ENCODE measurements around the gene LRRC32.

LRRC32 gene

GRCh38 chr11:76704171-76704948 is 33.8 kb upstream of the LRRC32 start:
- Histone ChIP-seq H3K4me1 (ENCODE audit: insufficient read depth, poor library complexity, severe bottlenecking) (no peaks in the 10 kb centered on the region), H3K27ac (ENCODE audit: poor library complexity, severe bottlenecking) (no peak overlapping the region), H3K9me3 (ENCODE audit: severe bottlenecking) (no peaks in the 10 kb centered on the region), H3K27me3 (ENCODE audit: insufficient read depth, poor library complexity, severe bottlenecking) (no peaks in the 10 kb centered on the region), H3K4me3 (ENCODE audit: severe bottlenecking) (no peak overlapping the region), H3K36me3 (ENCODE audit: low read depth) (no peaks in the 10 kb centered on the region)
- DNase-seq (ENCODE audit: low spot score) = no peak
- no peak for ATAC-seq (ENCODE audit: low read depth)
- TF ChIP-seq CTCF (IDR thresholded peaks at IDR 0.05; ENCODE audit: poor library complexity, severe bottlenecking) = no peak

- Histone ChIP-seq H3K4me3 (ENCODE audit: severe bottlenecking) (no peak overlapping the region), H3K4me1 (ENCODE audit: insufficient read depth, poor library complexity, severe bottlenecking) (no peaks in the 10 kb centered on the region), H3K27ac (ENCODE audit: poor library complexity, severe bottlenecking) (no peak overlapping the region), H3K27me3 (ENCODE audit: insufficient read depth, poor library complexity, severe bottlenecking) (no peaks in the 10 kb centered on the region), H3K9me3 (ENCODE audit: severe bottlenecking) (no peaks in the 10 kb centered on the region), H3K36me3 (ENCODE audit: low read depth) (no peaks in the 10 kb centered on the region)
- TF ChIP-seq CTCF (IDR thresholded peaks at IDR 0.05; ENCODE audit: poor library complexity, severe bottlenecking) = no peak
- ATAC-seq (ENCODE audit: low read depth) = no peak
- no peak for DNase-seq (ENCODE audit: low spot score)
These were observed 33.2 kb upstream of the LRRC32 start for GRCh38 chr11:76703707-76704106.

GRCh38 chr11:76702336-76703128 is 32.0 kb upstream of the LRRC32 start:
- H3K36me3 ChIP-seq (ENCODE audit: low read depth) = no peaks in the 10 kb centered on the region
- TF ChIP-seq CTCF (IDR thresholded peaks at IDR 0.05; ENCODE audit: poor library complexity, severe bottlenecking) = no peak
- no peaks in the 10 kb centered on the region for H3K9me3 ChIP-seq (ENCODE audit: severe bottlenecking)
- H3K27me3 ChIP-seq (ENCODE audit: insufficient read depth, poor library complexity, severe bottlenecking) = no peaks in the 10 kb centered on the region
- DNase-seq (ENCODE audit: low spot score) = no peak
- no peak overlapping the region for H3K4me3 ChIP-seq (ENCODE audit: severe bottlenecking)
- H3K27ac ChIP-seq (ENCODE audit: poor library complexity, severe bottlenecking) = no peak overlapping the region
- ATAC-seq (ENCODE audit: low read depth) = no peak
- no peaks in the 10 kb centered on the region for H3K4me1 ChIP-seq (ENCODE audit: insufficient read depth, poor library complexity, severe bottlenecking)

- no peak for TF ChIP-seq CTCF (IDR thresholded peaks at IDR 0.05; ENCODE audit: poor library complexity, severe bottlenecking)
- Histone ChIP-seq H3K27ac (ENCODE audit: poor library complexity, severe bottlenecking) (no peak overlapping the region), H3K4me1 (ENCODE audit: insufficient read depth, poor library complexity, severe bottlenecking) (no peaks in the 10 kb centered on the region), H3K36me3 (ENCODE audit: low read depth) (no peaks in the 10 kb centered on the region), H3K9me3 (ENCODE audit: severe bottlenecking) (no peaks in the 10 kb centered on the region), H3K4me3 (ENCODE audit: severe bottlenecking) (no peak overlapping the region), H3K27me3 (ENCODE audit: insufficient read depth, poor library complexity, severe bottlenecking) (no peaks in the 10 kb centered on the region)
- DNase-seq (ENCODE audit: low spot score) = no peak
- ATAC-seq (ENCODE audit: low read depth) = no peak
These were observed 30.9 kb upstream of the LRRC32 start for GRCh38 chr11:76701294-76702040.

Data from RWPE2 (cell line).